ENCODE results near the gene MTERF4. TPM values are rescaled to one million over a fixed set of nuclear protein-coding genes. Genes with fewer than 3 reads are reported as not detected.

The MTERF4 gene
- total and polyA plus RNA-seq, 8 donors, result 3.2 to 85.7 (median 29.2) TPM

GRCh38 chr2:241070361-241070760, 31.7 kb downstream of the MTERF4 start:
- Histone ChIP-seq H3K36me3 (peaks cover 10 to 99% (median 90%) of the 10 kb centered on the region in 4 donors), H3K4me3 (no peak overlapping the region), H3K27me3 (no peaks in the 10 kb centered on the region), H3K9me3 (no peaks in the 10 kb centered on the region), H3K27ac (no peak overlapping the region), H3K4me1 (no peaks in the 10 kb centered on the region)
- no peak for TF ChIP-seq POLR2AphosphoS5 (IDR thresholded peaks at IDR 0.05)
- TF ChIP-seq CTCF (IDR thresholded peaks at IDR 0.05), result no peak
- TF ChIP-seq EP300 (IDR thresholded peaks at IDR 0.05), result no peak
- no peak for TF ChIP-seq POLR2A (IDR thresholded peaks at IDR 0.05)
- intact Hi-C loops (cut with DNase I; ENCODE audit: low total_unique reads), result no loop called here
- 89 to 95% (median 92%) methylated on average over 13 of the region's 13 CpGs for WGBS, 5 donors
- DNase-seq, result no peak

- TF ChIP-seq POLR2A (IDR thresholded peaks at IDR 0.05) (no peak), POLR2AphosphoS5 (IDR thresholded peaks at IDR 0.05) (no peak), EP300 (IDR thresholded peaks at IDR 0.05) (no peak), CTCF (IDR thresholded peaks at IDR 0.05) (no peak)
- intact Hi-C loops (cut with DNase I; ENCODE audit: low total_unique reads), result no loop called here
- peaks cover 6 to 98% (median 88%) of the 10 kb centered on the region in 4 donors for H3K36me3 ChIP-seq
Observed at GRCh38 chr2:241069821-241070281, 32.2 kb downstream of the MTERF4 start.

GRCh38 chr2:241068942-241069810, 32.9 kb downstream of the MTERF4 start:
- Histone ChIP-seq H3K9me3 (no peaks in the 10 kb centered on the region), H3K27me3 (peaks cover 0 to 7% (median 0%) of the 10 kb centered on the region in 3 donors), H3K27ac (no peak overlapping the region), H3K4me1 (peaks cover 0 to 4% (median 1%) of the 10 kb centered on the region in 4 donors), H3K36me3 (peaks cover 1 to 94% (median 83%) of the 10 kb centered on the region in 4 donors), H3K4me3 (no peak overlapping the region)
- WGBS, 5 donors, result 89 to 93% (median 90%) methylated on average over 18 to 28 of the region's 28 CpGs
- DNase-seq, result no peak
- intact Hi-C loops (cut with DNase I; ENCODE audit: low total_unique reads), result no loop called here
- TF ChIP-seq CTCF (IDR thresholded peaks at IDR 0.05), result no peak
- TF ChIP-seq POLR2AphosphoS5 (IDR thresholded peaks at IDR 0.05), result no peak
- no peak for TF ChIP-seq POLR2A (IDR thresholded peaks at IDR 0.05)
- no peak for TF ChIP-seq EP300 (IDR thresholded peaks at IDR 0.05)

More at GRCh38 chr2:241069821-241070281, 32.2 kb downstream of the MTERF4 start:
- WGBS, 5 donors, result 41 to 70% (median 47%) methylated on average over 15 to 26 of the region's 26 CpGs
- H3K9me3 ChIP-seq, result no peaks in the 10 kb centered on the region
- H3K27me3 ChIP-seq, result peaks cover 0 to under 1% (median 0%) of the 10 kb centered on the region in 3 donors
- H3K4me1 ChIP-seq, result no peaks in the 10 kb centered on the region
- peak in 1 of 2 donors; percentile 53 for DNase-seq
- no peak overlapping the region for H3K27ac ChIP-seq
- H3K4me3 ChIP-seq, result no peak overlapping the region

DNA sequence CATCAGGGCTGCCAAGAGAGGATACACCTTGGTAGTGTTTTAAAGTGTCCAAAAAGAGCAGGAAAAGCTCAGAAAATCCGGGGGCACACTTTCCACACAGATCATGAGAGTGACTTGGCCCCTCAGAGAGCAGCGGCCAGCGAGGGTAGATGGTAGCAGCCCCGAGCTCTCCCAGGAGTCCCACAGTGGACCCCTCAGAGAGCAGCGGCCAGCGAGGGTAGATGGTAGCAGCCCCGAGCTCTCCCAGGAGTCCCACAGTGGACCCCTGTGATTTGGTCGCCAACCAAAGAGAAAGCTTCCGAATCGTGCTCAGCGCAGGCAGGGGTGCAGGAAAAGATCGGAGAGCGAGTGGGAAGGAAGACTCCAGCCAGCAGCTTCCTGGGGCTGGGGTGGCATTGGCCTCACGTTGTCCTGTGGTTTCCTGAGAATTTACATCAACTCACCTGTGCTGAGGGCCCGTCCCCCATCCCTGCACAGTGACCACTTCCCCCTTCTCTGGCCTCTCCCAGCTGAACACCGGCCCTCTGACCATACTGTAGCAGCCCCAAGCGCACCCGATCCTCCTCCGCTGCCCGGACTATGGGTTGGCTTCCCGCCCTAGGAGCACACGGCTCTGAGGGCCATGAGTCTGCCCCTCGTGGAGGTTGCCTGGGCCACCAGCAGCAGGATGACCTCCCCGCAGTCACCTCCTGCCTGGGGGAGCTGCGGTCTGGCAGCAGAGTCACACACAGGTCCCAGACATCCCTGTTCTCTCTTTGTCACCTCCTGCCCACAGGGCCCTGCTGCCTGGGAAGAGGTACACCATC, 33.7 kb downstream of the MTERF4 start:
- Histone ChIP-seq H3K9me3 (no peaks in the 10 kb centered on the region), H3K4me1 (peaks cover 0 to 13% (median 9%) of the 10 kb centered on the region in 4 donors), H3K27me3 (peaks cover 0 to 15% (median 0%) of the 10 kb centered on the region in 3 donors), H3K36me3 (peaks cover 0 to 86% (median 74%) of the 10 kb centered on the region in 4 donors), H3K27ac (no peak overlapping the region), H3K4me3 (no peak overlapping the region)
- intact Hi-C loops (cut with DNase I; ENCODE audit: low total_unique reads), result no loop called here
- DNase-seq, result no peak
- TF ChIP-seq POLR2AphosphoS5 (IDR thresholded peaks at IDR 0.05) (no peak), EP300 (IDR thresholded peaks at IDR 0.05) (no peak), POLR2A (IDR thresholded peaks at IDR 0.05) (no peak), CTCF (IDR thresholded peaks at IDR 0.05) (no peak)
- WGBS, 5 donors, result 85 to 87% (median 86%) methylated on average over 24 to 25 of the region's 25 CpGs
